ENCODE results near the gene GHDC. TPM values are rescaled to one million over a fixed set of nuclear protein-coding genes. Genes with fewer than 3 reads are reported as not detected.
"Not testable (repeated sequence)": the region's sequence is repeated elsewhere in the genome, so short reads cannot be mapped to it uniquely, and the experiment has no call there.

GHDC gene
- total RNA-seq, 1 experiment from 2014 or later, result 8.9 TPM

DNA sequence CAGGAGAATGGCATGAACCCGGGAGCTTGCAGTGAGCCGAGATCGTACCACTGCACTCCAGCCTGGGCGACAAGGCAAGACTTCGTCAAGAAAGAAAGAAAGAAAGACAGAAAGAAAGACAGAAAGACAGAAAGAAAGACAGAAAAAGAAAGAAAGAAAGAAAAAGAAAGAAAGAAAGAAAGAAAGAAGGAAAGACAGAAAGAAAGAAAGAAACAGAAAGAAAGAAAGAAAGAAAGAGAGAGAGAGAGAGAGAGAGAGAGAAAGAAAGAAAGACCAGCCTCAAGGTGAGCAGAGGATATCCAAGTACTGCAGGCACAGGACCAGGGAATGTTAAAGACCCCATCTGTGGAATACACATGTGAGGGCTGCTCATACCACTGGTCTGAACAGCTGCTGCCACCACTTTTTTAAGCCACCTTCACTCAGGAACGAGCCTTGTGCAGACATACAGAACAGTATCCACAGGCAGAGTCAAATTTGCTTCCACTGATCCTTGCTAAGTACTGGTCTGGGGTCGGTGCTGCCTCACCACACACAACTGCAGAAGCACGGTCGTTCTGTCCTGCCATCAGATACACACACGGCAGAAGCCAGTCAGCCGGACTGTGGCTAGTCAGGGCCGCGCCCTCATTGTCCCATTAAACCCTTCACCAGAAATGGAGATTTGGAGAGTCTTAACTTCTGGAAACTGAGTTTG, 47.2 kb downstream of the GHDC start:
- Mint-ChIP-seq H3K4me1 (ENCODE audit: insufficient read depth, unreplicated experiment) (peaks cover 12% of the 10 kb centered on the region), H3K4me3 (ENCODE audit: unreplicated experiment) (no peak overlapping the region), H3K9me3 (ENCODE audit: unreplicated experiment) (no peaks in the 10 kb centered on the region), H3K27ac (ENCODE audit: low read depth, unreplicated experiment) (no peak overlapping the region), H3K27me3 (ENCODE audit: insufficient read depth, unreplicated experiment) (no peaks in the 10 kb centered on the region), H3K36me3 (ENCODE audit: insufficient read depth, unreplicated experiment) (peaks cover 42% of the 10 kb centered on the region)
- TF ChIP-seq, protein P1, sequence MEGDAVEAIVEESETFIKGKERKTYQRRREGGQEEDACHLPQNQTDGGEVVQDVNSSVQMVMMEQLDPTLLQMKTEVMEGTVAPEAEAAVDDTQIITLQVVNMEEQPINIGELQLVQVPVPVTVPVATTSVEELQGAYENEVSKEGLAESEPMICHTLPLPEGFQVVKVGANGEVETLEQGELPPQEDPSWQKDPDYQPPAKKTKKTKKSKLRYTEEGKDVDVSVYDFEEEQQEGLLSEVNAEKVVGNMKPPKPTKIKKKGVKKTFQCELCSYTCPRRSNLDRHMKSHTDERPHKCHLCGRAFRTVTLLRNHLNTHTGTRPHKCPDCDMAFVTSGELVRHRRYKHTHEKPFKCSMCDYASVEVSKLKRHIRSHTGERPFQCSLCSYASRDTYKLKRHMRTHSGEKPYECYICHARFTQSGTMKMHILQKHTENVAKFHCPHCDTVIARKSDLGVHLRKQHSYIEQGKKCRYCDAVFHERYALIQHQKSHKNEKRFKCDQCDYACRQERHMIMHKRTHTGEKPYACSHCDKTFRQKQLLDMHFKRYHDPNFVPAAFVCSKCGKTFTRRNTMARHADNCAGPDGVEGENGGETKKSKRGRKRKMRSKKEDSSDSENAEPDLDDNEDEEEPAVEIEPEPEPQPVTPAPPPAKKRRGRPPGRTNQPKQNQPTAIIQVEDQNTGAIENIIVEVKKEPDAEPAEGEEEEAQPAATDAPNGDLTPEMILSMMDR (IDR thresholded peaks at IDR 0.05; ENCODE audit: unreplicated experiment), result no peak
- ChIA-PET CTCF (no interaction called here), POLR2A (no interaction called here)
- BruUV-seq (replicated peaks), result no TSS peak
- intact Hi-C loops (cut with micrococcal nuclease), result no loop called here
- no peak for DNase-seq (ENCODE audit: unreplicated experiment)

DNA sequence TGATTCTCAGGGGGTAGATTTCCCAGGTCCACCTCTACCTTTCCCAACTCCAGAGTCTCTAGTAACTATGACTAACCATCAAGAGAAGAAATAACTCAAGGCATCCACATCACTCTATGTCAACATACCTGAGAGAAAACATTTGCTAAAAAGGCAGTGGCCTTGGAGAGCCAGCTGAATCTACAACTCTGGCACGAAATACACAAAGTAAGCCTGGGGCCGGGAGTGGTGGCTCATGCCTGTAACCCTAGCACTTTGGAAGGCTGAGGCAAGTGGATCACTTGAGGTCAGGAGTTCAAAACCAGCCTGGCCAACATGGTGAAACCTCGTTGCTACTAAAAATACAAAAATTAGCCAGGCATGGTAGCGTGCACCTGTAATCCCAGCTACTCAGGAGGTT, 51.2 kb downstream of the GHDC start:
- H3K27me3 Mint-ChIP-seq (ENCODE audit: insufficient read depth, unreplicated experiment); H3K9me3 Mint-ChIP-seq (ENCODE audit: unreplicated experiment); H3K4me1 Mint-ChIP-seq (ENCODE audit: insufficient read depth, unreplicated experiment); H3K4me3 Mint-ChIP-seq (ENCODE audit: unreplicated experiment); DNase-seq (ENCODE audit: unreplicated experiment); H3K27ac Mint-ChIP-seq (ENCODE audit: low read depth, unreplicated experiment); intact Hi-C loops (cut with micrococcal nuclease); BruUV-seq (replicated peaks): not testable (repeated sequence)
- H3K36me3 Mint-ChIP-seq (ENCODE audit: insufficient read depth, unreplicated experiment), result peaks cover 53% of the 10 kb centered on the region
- ChIA-PET CTCF (interaction anchor here (0.9 kb wide), 1 partner anchor 13 kb away, joined by 3 read pairs; no protein-coding TSS in a partner anchor), POLR2A (interaction anchor here (0.5 kb wide), 1 partner anchor 131 kb away, joined by 3 read pairs; no protein-coding TSS in a partner anchor)

DNA sequence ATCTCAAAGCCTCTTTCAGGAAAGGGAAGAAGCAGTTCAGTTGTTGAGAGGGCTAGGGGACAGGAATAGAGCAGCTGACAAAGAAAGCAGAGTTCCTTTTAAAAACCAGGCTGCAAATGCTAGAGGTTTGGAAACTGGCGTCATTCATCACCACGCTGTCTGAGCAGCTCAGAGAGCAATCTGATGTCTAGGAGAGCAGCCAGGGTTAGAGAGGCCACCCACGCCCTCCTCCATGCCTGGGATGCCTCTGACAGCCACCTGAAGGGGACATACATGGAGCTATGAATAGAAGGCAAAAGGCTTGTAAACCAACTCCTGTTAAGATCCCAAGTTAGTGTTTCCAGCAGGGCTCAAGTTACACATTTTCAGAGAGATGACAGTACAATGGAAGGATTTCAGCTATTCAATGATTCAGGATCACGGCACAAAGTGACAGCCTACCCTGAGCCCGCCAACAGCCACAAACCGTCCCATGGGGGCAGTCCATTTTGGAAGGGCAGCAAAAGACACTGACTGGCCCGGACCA, 51.9 kb downstream of the GHDC start:
- CTCF ChIA-PET, result interaction anchor here (0.9 kb wide), 1 partner anchor 12 kb away, joined by 3 read pairs; no protein-coding TSS in a partner anchor
- H3K27ac Mint-ChIP-seq (ENCODE audit: low read depth, unreplicated experiment), result no peak overlapping the region
- no TSS peak for BruUV-seq (replicated peaks)

GRCh38 chr17:42141382-42141781, 52.9 kb downstream of the GHDC start:
- Mint-ChIP-seq H3K36me3 (ENCODE audit: insufficient read depth, unreplicated experiment) (peaks cover 55% of the 10 kb centered on the region), H3K4me1 (ENCODE audit: insufficient read depth, unreplicated experiment) (no peaks in the 10 kb centered on the region), H3K4me3 (ENCODE audit: unreplicated experiment) (no peak overlapping the region), H3K27me3 (ENCODE audit: insufficient read depth, unreplicated experiment) (no peaks in the 10 kb centered on the region), H3K27ac (ENCODE audit: low read depth, unreplicated experiment) (no peak overlapping the region), H3K9me3 (ENCODE audit: unreplicated experiment) (no peaks in the 10 kb centered on the region)
- DNase-seq (ENCODE audit: unreplicated experiment), result no peak
- TF ChIP-seq, protein P1 (IDR thresholded peaks at IDR 0.05; ENCODE audit: unreplicated experiment), result no peak
- BruUV-seq (replicated peaks), result no TSS peak
- intact Hi-C loops (cut with micrococcal nuclease), result no loop called here
- ChIA-PET CTCF (no interaction called here), POLR2A (interaction anchor here (0.6 kb wide), 1 partner anchor 20 kb away, joined by 3 read pairs; the partner anchor contains the start of gene KAT2A)

More for the DNA sequence above, 51.9 kb downstream of the GHDC start:
- DNase-seq (ENCODE audit: unreplicated experiment), result no peak
- H3K9me3 Mint-ChIP-seq (ENCODE audit: unreplicated experiment), result no peaks in the 10 kb centered on the region
- H3K36me3 Mint-ChIP-seq (ENCODE audit: insufficient read depth, unreplicated experiment), result peaks cover 50% of the 10 kb centered on the region
- POLR2A ChIA-PET, result interaction anchor here (0.5 kb wide), 1 partner anchor 132 kb away, joined by 3 read pairs; no protein-coding TSS in a partner anchor
- no peaks in the 10 kb centered on the region for H3K4me1 Mint-ChIP-seq (ENCODE audit: insufficient read depth, unreplicated experiment)
- no peaks in the 10 kb centered on the region for H3K27me3 Mint-ChIP-seq (ENCODE audit: insufficient read depth, unreplicated experiment)
- TF ChIP-seq, protein P1 (IDR thresholded peaks at IDR 0.05; ENCODE audit: unreplicated experiment), result no peak
- no peak overlapping the region for H3K4me3 Mint-ChIP-seq (ENCODE audit: unreplicated experiment)
- intact Hi-C loops (cut with micrococcal nuclease), result no loop called here

DNA sequence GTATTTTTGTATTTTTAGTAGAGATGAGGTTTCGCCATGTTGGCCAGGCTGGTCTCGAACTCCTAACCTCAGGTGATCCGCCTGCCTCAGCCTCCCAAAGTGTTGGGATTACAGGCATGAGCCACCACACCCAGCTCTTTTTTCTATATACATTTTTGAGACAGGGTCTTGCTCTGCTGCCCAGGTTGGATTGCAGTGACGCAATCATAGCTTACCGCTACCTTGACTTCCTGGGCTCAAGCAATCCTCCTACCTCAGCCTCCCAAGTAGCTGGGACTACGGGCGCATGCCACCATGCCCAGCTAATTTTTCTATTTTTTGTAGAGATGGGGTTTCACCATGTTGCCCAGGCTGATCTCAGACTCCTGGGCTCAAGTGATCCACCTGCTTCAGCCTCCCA, 53.6 kb downstream of the GHDC start:
- H3K36me3 Mint-ChIP-seq (ENCODE audit: insufficient read depth, unreplicated experiment), result peaks cover 62% of the 10 kb centered on the region
- DNase-seq (ENCODE audit: unreplicated experiment); H3K9me3 Mint-ChIP-seq (ENCODE audit: unreplicated experiment); POLR2A ChIA-PET; H3K27ac Mint-ChIP-seq (ENCODE audit: low read depth, unreplicated experiment); H3K27me3 Mint-ChIP-seq (ENCODE audit: insufficient read depth, unreplicated experiment); BruUV-seq (replicated peaks); intact Hi-C loops (cut with micrococcal nuclease); H3K4me3 Mint-ChIP-seq (ENCODE audit: unreplicated experiment); H3K4me1 Mint-ChIP-seq (ENCODE audit: insufficient read depth, unreplicated experiment): not testable (repeated sequence)
- CTCF ChIA-PET, result interaction anchor here (0.6 kb wide), 1 partner anchor 163 kb away, joined by 4 read pairs; no protein-coding TSS in a partner anchor

Data from MCF 10A (cell line).